Mesendoderm (in vitro differentiated cells): ENCODE results near the gene GNA15.
A peak's percentile ranks its signal among the peaks of the same experiment; 100 is the strongest.

Experiments
- DNase-seq: peaks from one replicate; pipeline ENCODE4 v3.0.0; 2013
- H2AK5ac ChIP-seq: 2 replicates; pipeline ENCODE4 v1.6.1; 2013; ENCODE audit warnings: low read length, inconsistent platforms
- H2BK120ac ChIP-seq: 2 replicates; pipeline ENCODE4 v1.6.1; 2013; ENCODE audit warnings: low read depth, mild to moderate bottlenecking, low read length, moderate library complexity, mixed read lengths
- H2BK15ac ChIP-seq: replicated peaks from 2 replicates; pipeline ENCODE4 v1.6.1; 2013; ENCODE audit warnings: low read depth, mild to moderate bottlenecking, moderate library complexity
- H2BK5ac ChIP-seq: 2 replicates; pipeline ENCODE4 v1.6.1; 2013; ENCODE audit warnings: low read length, inconsistent platforms
- H3K18ac ChIP-seq: 2 replicates; pipeline ENCODE4 v1.6.1; 2013; ENCODE audit warnings: mild to moderate bottlenecking, low read length, mixed read lengths
- H3K23ac ChIP-seq: one replicate; pipeline ENCODE4 v1.6.1; 2013; ENCODE audit warnings: low read length
- H3K27ac ChIP-seq: 2 replicates; pipeline ENCODE4 v1.5.1; 2013; ENCODE audit warnings: low read depth, mild to moderate bottlenecking, inconsistent platforms, low read length, moderate library complexity
- H3K27me3 ChIP-seq: 2 replicates; pipeline ENCODE4 v1.6.1; 2013; ENCODE audit warnings: low read length, control low read depth, mild to moderate bottlenecking, inconsistent platforms; ENCODE audit not compliant: insufficient read depth, poor library complexity
- H3K36me3 ChIP-seq: 2 replicates; pipeline ENCODE4 v1.6.1; 2013; ENCODE audit warnings: low read length, inconsistent platforms; ENCODE audit not compliant: control insufficient read depth, insufficient read depth
- H3K4ac ChIP-seq: one replicate; pipeline ENCODE4 v1.6.1; 2013; ENCODE audit warnings: low read depth, mild to moderate bottlenecking, low read length, moderate library complexity
- H3K4me1 ChIP-seq: 2 replicates; pipeline ENCODE4 v1.6.1; 2013; ENCODE audit warnings: low read depth, low read length, inconsistent platforms; ENCODE audit not compliant: control insufficient read depth
- H3K4me2 ChIP-seq: 2 replicates; pipeline ENCODE4 v1.6.1; 2013; ENCODE audit warnings: low read length
- H3K4me3 ChIP-seq: 2 replicates; pipeline ENCODE4 v1.5.1; 2013; ENCODE audit warnings: mild to moderate bottlenecking, low read length
- H3K56ac ChIP-seq: one replicate; pipeline ENCODE4 v1.6.1; 2013; ENCODE audit warnings: low read length
- H3K79me1 ChIP-seq: 2 replicates; pipeline ENCODE4 v1.6.1; 2013; ENCODE audit warnings: low read length, inconsistent platforms
- H3K79me2 ChIP-seq: 2 replicates; pipeline ENCODE4 v1.6.1; 2013; ENCODE audit warnings: mild to moderate bottlenecking, low read length; ENCODE audit not compliant: control insufficient read depth, insufficient read depth
- H3K9ac ChIP-seq: 2 replicates; pipeline ENCODE4 v1.6.1; 2013; ENCODE audit warnings: low read length, inconsistent platforms
- H4K5ac ChIP-seq: one replicate; pipeline ENCODE4 v1.6.1; 2013; ENCODE audit warnings: low read length
- H4K8ac ChIP-seq: one replicate; pipeline ENCODE4 v1.6.1; 2013; ENCODE audit warnings: low read depth, mild to moderate bottlenecking, control low read depth, low read length, moderate library complexity
- WGBS: extraction: QIAGEN DNeasy Blood & Tissue Kit; methylation state at CpG from one replicate; pipeline ENCODE4 v1.1.7; 2013; ENCODE audit warnings: low lambda C conversion rate, missing lambda C conversion rate; ENCODE audit not compliant: insufficient coverage; ENCODE audit errors: extremely low coverage; 5-methylcytosine and 5-hydroxymethylcytosine counted together

GNA15 gene

GRCh38 chr19:3114811-3115210, 21.0 kb upstream of the GNA15 start:
- WGBS: no CpG with 5 or more reads among the region's 29 CpGs
- no peak overlapping the region for H3K56ac ChIP-seq
- H3K23ac ChIP-seq: no peak overlapping the region
- H2BK15ac ChIP-seq: no peak overlapping the region
- H3K4me2 ChIP-seq: no peak overlapping the region
- no peak overlapping the region for H3K4me3 ChIP-seq
- H3K4me1 ChIP-seq: no peaks in the 10 kb centered on the region
- H3K9ac ChIP-seq: no peak overlapping the region
- no peak overlapping the region for H2BK120ac ChIP-seq
- DNase-seq: no peak
- H3K18ac ChIP-seq: no peak overlapping the region
- no peak overlapping the region for H4K5ac ChIP-seq
- H3K27ac ChIP-seq: no peak overlapping the region
- no peaks in the 10 kb centered on the region for H3K36me3 ChIP-seq
- H3K79me1 ChIP-seq: peaks cover 1% of the 10 kb centered on the region
- H3K79me2 ChIP-seq: no peaks in the 10 kb centered on the region
- no peak overlapping the region for H2AK5ac ChIP-seq
- H3K4ac ChIP-seq: no peak overlapping the region
- H2BK5ac ChIP-seq: no peak overlapping the region
- no peak overlapping the region for H4K8ac ChIP-seq
- H3K27me3 ChIP-seq: no peaks in the 10 kb centered on the region

- Histone ChIP-seq H2AK5ac (no peak overlapping the region), H3K79me2 (no peaks in the 10 kb centered on the region), H2BK15ac (no peak overlapping the region), H3K4ac (no peak overlapping the region), H3K27me3 (no peaks in the 10 kb centered on the region), H3K4me3 (no peak overlapping the region), H3K23ac (no peak overlapping the region), H3K9ac (no peak overlapping the region), H3K4me1 (no peaks in the 10 kb centered on the region), H2BK5ac (no peak overlapping the region), H3K36me3 (no peaks in the 10 kb centered on the region), H3K4me2 (no peak overlapping the region), H3K18ac (no peak overlapping the region), H4K8ac (no peak overlapping the region), H3K79me1 (peaks cover 1% of the 10 kb centered on the region), H3K27ac (no peak overlapping the region), H2BK120ac (no peak overlapping the region), H3K56ac (no peak overlapping the region), H4K5ac (no peak overlapping the region)
- DNase-seq: no peak
- WGBS: no CpG with 5 or more reads among the region's 12 CpGs
Observed at GRCh38 chr19:3115411-3115810, 20.4 kb upstream of the GNA15 start.

GRCh38 chr19:3115916-3116602, 19.8 kb upstream of the GNA15 start:
- peak; percentile 85 for DNase-seq
- no CpG with 5 or more reads among the region's 24 CpGs for WGBS

GRCh38 chr19:3116621-3117020, 19.2 kb upstream of the GNA15 start:
- Histone ChIP-seq H3K4me3 (no peak overlapping the region), H3K79me1 (no peaks in the 10 kb centered on the region), H3K27me3 (no peaks in the 10 kb centered on the region), H3K4me2 (no peak overlapping the region), H2BK15ac (no peak overlapping the region), H3K27ac (no peak overlapping the region), H2AK5ac (no peak overlapping the region), H3K36me3 (no peaks in the 10 kb centered on the region), H3K4me1 (no peaks in the 10 kb centered on the region), H3K79me2 (no peaks in the 10 kb centered on the region), H4K5ac (no peak overlapping the region), H2BK5ac (no peak overlapping the region), H3K56ac (no peak overlapping the region), H3K23ac (no peak overlapping the region), H3K18ac (no peak overlapping the region), H2BK120ac (no peak overlapping the region), H3K9ac (no peak overlapping the region), H3K4ac (no peak overlapping the region), H4K8ac (no peak overlapping the region)
- no peak for DNase-seq
- no CpG with 5 or more reads among the region's 21 CpGs for WGBS

More at GRCh38 chr19:3115916-3116602, 19.8 kb upstream of the GNA15 start:
- Histone ChIP-seq H2BK5ac (no peak overlapping the region), H3K18ac (no peak overlapping the region), H3K4me2 (no peak overlapping the region), H2BK15ac (no peak overlapping the region), H2AK5ac (no peak overlapping the region), H3K4ac (no peak overlapping the region), H3K23ac (no peak overlapping the region), H4K8ac (no peak overlapping the region), H3K9ac (no peak overlapping the region), H3K4me1 (no peaks in the 10 kb centered on the region), H3K79me1 (peaks cover 1% of the 10 kb centered on the region), H3K56ac (no peak overlapping the region), H3K79me2 (no peaks in the 10 kb centered on the region), H3K27me3 (no peaks in the 10 kb centered on the region), H3K27ac (no peak overlapping the region), H3K36me3 (no peaks in the 10 kb centered on the region), H3K4me3 (no peak overlapping the region), H4K5ac (no peak overlapping the region), H2BK120ac (no peak overlapping the region)

GRCh38 chr19:3117716-3118115, 18.1 kb upstream of the GNA15 start:
- Histone ChIP-seq H3K27me3 (no peaks in the 10 kb centered on the region), H2BK120ac (no peak overlapping the region), H4K8ac (no peak overlapping the region), H2BK5ac (no peak overlapping the region), H3K4me3 (no peak overlapping the region), H3K4me2 (no peak overlapping the region), H3K4me1 (no peaks in the 10 kb centered on the region), H3K27ac (no peak overlapping the region), H3K56ac (no peak overlapping the region), H3K79me2 (no peaks in the 10 kb centered on the region), H3K18ac (no peak overlapping the region), H2AK5ac (no peak overlapping the region), H3K23ac (no peak overlapping the region), H3K4ac (no peak overlapping the region), H3K9ac (no peak overlapping the region), H4K5ac (no peak overlapping the region), H2BK15ac (no peak overlapping the region), H3K79me1 (no peaks in the 10 kb centered on the region), H3K36me3 (no peaks in the 10 kb centered on the region)
- DNase-seq: no peak
- WGBS: no CpG with 5 or more reads among the region's 20 CpGs
